Coronary artery (tissue), 2 donors: ENCODE results near the gene GPR137B.

Experiments
- DNase-seq: peaks from one replicate; pipeline ENCODE4 v3.0.0-alpha.2; 2017; ENCODE audit warnings: low spot score
- H3K27ac ChIP-seq, 2 donors: fragments of 200-600 bp; sonication (generic); one replicate each; pipeline ENCODE4 v1.5.1; 2016 to 2019
- H3K4me3 ChIP-seq: fragments of 200-600 bp; sonication (generic); 2 replicates; pipeline ENCODE4 v1.5.1; 2016; ENCODE audit warnings: mild to moderate bottlenecking, moderate library complexity
- TF ChIP-seq, protein P1 (sequence below): fragments of 200-600 bp; sonication (generic); IDR thresholded peaks from one replicate; pipeline ENCODE4 v1.5.1; 2019; ENCODE audit warnings: antibody characterized with exemption

The GPR137B gene

DNA sequence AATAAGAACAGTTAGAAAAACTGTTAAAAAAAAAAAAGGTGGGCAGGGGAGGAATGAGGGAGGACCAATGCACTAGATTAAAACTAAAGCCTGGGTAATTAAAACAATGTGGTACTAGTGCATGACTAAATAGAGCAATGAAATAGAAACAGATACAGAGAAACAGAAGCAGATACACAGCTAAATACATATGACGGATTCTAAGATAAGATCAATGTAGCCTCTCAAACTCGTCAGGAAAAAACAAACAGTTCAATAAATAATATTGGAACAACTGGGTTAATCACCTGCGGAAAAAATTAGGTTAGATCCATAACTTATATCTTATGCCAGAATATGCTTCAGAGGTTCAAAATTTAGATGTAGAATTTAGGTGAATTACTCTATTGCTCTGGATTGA is 71.2 kb downstream of the GPR137B start:
- TF ChIP-seq, protein P1, sequence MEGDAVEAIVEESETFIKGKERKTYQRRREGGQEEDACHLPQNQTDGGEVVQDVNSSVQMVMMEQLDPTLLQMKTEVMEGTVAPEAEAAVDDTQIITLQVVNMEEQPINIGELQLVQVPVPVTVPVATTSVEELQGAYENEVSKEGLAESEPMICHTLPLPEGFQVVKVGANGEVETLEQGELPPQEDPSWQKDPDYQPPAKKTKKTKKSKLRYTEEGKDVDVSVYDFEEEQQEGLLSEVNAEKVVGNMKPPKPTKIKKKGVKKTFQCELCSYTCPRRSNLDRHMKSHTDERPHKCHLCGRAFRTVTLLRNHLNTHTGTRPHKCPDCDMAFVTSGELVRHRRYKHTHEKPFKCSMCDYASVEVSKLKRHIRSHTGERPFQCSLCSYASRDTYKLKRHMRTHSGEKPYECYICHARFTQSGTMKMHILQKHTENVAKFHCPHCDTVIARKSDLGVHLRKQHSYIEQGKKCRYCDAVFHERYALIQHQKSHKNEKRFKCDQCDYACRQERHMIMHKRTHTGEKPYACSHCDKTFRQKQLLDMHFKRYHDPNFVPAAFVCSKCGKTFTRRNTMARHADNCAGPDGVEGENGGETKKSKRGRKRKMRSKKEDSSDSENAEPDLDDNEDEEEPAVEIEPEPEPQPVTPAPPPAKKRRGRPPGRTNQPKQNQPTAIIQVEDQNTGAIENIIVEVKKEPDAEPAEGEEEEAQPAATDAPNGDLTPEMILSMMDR, result no peak
- DNase-seq, result no peak
- Histone ChIP-seq H3K27ac (no peak overlapping the region), H3K4me3 (no peak overlapping the region)

DNA sequence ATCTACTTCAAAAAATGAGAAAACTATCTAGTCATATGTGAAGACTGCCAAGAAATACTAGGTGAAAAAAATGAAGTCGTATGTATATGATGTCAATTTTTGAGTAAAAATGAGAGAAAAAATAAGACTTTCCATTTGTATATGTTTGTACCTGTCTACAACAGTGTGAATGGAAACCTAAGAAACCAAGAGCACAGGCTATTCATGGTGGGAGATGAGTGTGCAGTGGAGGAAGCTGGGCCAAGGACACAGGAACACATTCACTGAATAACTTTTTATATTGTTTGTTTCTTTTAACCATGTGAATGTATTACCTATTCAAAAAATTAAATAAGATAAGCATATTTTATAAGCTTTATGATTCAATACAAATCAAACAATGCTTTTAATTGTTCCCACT is 72.4 kb downstream of the GPR137B start:
- TF ChIP-seq, protein P1, result no peak
- H3K27ac ChIP-seq, result no peak overlapping the region
- H3K4me3 ChIP-seq, result no peak overlapping the region
- no peak for DNase-seq

DNA sequence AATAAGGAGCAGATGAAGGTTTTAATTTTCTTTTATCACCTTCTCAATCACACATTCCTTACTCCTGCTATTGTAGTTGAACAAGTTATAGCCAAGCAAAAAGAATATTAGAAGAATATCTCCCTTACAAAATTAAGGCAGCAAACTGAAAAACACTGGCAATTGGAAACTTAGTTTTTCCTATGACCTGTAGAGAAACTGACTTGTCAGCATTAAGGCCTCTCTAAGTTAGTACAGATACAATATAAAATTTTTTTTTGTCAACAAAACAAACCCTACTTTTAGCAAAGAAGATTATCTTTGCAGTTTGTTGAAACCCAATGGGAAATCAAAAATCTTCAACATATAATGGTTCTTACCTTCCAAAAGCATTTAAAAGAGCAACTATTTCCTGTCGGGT is 78.1 kb downstream of the GPR137B start:
- Histone ChIP-seq H3K27ac (no peak overlapping the region), H3K4me3 (no peak overlapping the region)
- TF ChIP-seq, protein P1, result no peak
- DNase-seq, result no peak

DNA sequence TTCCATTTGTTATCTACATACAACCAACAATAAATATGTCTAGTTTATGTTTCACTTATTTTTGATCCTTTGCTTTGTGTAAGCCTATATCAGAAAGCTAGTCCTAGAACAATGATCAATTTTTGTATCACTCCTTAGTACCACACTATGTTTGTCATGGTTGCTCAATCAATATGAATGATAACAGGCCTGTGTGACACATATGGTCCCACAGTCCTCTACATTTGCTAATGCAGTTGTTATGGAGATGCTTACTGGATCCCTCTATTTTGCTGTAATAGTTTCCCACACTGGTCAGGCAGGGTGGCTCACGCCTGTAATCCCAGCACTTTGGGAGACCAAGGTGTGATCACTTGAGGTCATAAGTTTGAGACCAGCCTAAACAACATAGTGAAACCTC is 80.3 kb downstream of the GPR137B start:
- no peak overlapping the region for H3K4me3 ChIP-seq
- no peak overlapping the region for H3K27ac ChIP-seq
- TF ChIP-seq, protein P1, result no peak
- DNase-seq, result no peak

DNA sequence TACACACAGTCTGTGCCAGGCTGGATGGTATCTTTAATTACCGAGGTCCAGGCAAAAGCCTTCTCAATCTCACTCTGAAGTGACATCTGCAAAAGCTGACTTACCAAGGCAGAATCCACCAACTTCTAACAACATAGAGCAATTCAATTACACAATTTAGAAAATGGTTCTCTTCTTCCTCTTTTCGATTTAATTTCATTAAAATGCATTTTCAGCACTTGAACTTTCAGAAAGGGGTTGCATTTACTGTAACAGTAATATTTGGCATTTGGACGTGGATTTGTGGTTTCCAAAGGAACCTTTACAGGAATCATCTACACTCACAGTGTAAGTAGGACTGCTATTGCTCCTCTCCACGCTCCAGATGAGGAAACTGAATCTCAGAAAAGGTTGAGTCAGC is 86.1 kb downstream of the GPR137B start:
- no peak for DNase-seq
- Histone ChIP-seq H3K4me3 (no peak overlapping the region), H3K27ac (no peak overlapping the region)
- TF ChIP-seq, protein P1, result no peak

DNA sequence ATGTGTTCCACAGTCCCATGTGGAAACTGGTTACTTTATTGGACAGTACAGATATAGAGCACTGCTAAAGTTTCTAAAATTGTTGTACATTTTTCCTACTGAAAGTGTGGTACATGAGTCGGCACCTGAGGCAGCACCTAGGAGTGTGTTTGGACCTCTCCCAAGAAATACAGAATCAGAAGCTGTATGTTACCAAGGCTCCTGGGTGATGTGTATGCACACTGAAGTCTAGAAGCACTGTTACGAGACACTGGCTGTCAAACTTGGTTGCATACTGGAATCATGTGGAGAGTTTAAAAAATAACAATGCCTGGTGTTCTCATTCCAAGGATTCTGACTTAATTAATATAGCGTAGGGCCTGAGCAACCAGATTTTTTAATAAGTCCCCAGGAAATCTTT is 92.8 kb downstream of the GPR137B start:
- Histone ChIP-seq H3K4me3 (no peak overlapping the region), H3K27ac (no peak overlapping the region)
- TF ChIP-seq, protein P1, result no peak
- DNase-seq, result no peak

DNA sequence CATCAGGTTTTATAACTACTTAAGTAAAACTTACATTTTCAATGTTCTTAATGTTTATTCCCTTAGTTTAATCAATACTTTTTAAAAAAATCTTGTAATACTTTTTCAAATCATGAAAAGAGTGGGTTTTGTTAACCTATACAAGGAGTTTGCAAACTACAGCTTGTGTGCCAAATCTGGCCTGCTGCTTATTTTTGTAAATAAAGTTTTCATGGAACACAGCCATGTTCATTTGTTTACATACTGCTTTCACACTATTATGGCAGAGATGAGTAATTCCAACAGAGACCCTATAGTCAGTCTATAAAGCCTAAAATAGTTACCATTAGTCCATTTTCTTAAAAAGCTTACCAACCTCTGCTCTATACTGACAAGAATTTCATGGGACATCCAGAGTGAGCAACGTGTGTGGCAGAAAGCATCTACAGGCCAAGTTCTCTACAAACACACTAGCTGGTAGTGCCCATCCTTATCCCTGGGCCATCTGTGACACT is 96.8 kb downstream of the GPR137B start:
- TF ChIP-seq, protein P1, result no peak
- DNase-seq, result no peak
- Histone ChIP-seq H3K27ac (no peak overlapping the region), H3K4me3 (no peak overlapping the region)
